Measurements from ENCODE around the gene MTUS2.

DNA sequence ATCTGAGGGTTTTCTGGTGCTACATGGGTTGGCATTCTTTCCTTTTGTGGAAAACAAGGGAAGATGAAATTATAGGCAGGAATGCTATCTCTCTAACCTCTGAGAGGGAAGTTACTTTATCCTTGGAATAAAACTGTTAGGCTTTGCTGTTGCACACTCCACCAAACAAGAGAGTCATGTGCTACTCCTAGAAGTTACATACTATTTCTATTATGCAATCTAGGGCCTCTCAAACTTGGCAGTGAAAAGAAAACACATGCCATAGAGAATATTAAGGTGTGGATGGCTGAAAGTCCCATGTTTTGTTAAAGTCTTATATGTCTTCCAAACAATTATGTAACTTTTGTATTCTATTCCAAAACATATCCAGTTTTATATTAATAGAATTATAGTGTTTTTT is 407.4 kb downstream of the MTUS2 start:
- TF ChIP-seq POLR2A (IDR thresholded peaks at IDR 0.05; ENCODE audit: low read length) (no peak), GATA1 (IDR thresholded peaks at IDR 0.05; ENCODE audit: low read depth, low read length) (no peak)

Data from erythroblast (primary cell).